B cell (primary cell): Measurements from ENCODE around the gene AMPD2. TPM values are rescaled to one million over a fixed set of nuclear protein-coding genes. Genes with fewer than 3 reads are reported as not detected.
A peak's percentile ranks its signal among the peaks of the same experiment; 100 is the strongest.

Experiments used
- ATAC-seq: fragments of 200-7000 bp; cut with Tn5 transposase; one replicate; pipeline ENCODE4 v1.10.0; 2021; ENCODE audit warnings: low read depth, mild to moderate bottlenecking, moderate number of reproducible peaks, moderate library complexity
- CTCF ChIA-PET: fragments of 350-600 bp; sonication (Branson Sonifier 250); formaldehyde crosslinking; loops from one replicate; lab custom pipeline; 2021; ENCODE audit warnings: antibody characterized with exemption, inconsistent platforms; lab: Charles Lee
- POLR2A ChIA-PET: fragments of 350-600 bp; sonication (Branson Sonifier 250); formaldehyde crosslinking; loops from one replicate; lab custom pipeline; 2021; ENCODE audit warnings: antibody characterized with exemption; lab: Charles Lee
- DNase-seq: peaks from one replicate; pipeline ENCODE4 v3.0.0; 2013
- H2AFZ ChIP-seq: 2 replicates; pipeline ENCODE4 v1.6.1; 2012; ENCODE audit warnings: mild to moderate bottlenecking, low read depth, low read length; ENCODE audit not compliant: insufficient read depth, poor library complexity, severe bottlenecking
- H3K27ac ChIP-seq, 2 donors: 1 replicate in 1 of 2; 2 replicates in 1 of 2; pipeline ENCODE4 v1.5.1; 2012 to 2013; ENCODE audit warnings: low read length in 2 of 2, mild to moderate bottlenecking in 2 of 2, moderate library complexity in 1 of 2
- H3K27me3 ChIP-seq, 4 experiments: fragments of 200-600 bp in 1 of 4; sonication (generic) in 1 of 4; replicated peaks in 1 of 4; 1 replicate in 2 of 4; 2 replicates in 2 of 4; pipeline versions ENCODE4 v1.6.1 to v1.7.0; 2013 to 2016; ENCODE audit warnings: low read length in 3 of 4, mild to moderate bottlenecking in 2 of 4, mixed read lengths in 1 of 4, moderate library complexity in 1 of 4; ENCODE audit not compliant: insufficient read depth in 4 of 4, control insufficient read depth in 3 of 4; ENCODE audit errors: control extremely low read depth in 1 of 4
- H3K36me3 ChIP-seq, 2 experiments: replicated peaks in 1 of 2; 1 replicate in 1 of 2; 2 replicates in 1 of 2; pipeline versions ENCODE4 v1.6.1 to v1.7.1; 2013; ENCODE audit warnings: low read length in 1 of 2; ENCODE audit not compliant: insufficient read depth in 2 of 2, control insufficient read depth in 1 of 2; ENCODE audit errors: control extremely low read depth in 1 of 2, extremely low read depth in 1 of 2
- H3K4me1 ChIP-seq, 2 donors: fragments of 200-600 bp in 1 of 2; sonication (generic) in 1 of 2; 1 replicate in 1 of 2; 2 replicates in 1 of 2; pipeline versions ENCODE4 v1.5.1 to v1.6.1; 2013 to 2017; ENCODE audit warnings: low read length in 2 of 2; ENCODE audit not compliant: control insufficient read depth in 2 of 2, insufficient read depth in 2 of 2
- H3K4me2 ChIP-seq: replicated peaks from 2 replicates; pipeline ENCODE3; 2012; ENCODE audit warnings: mild to moderate bottlenecking, low read depth, low read length; ENCODE audit not compliant: poor library complexity, severe bottlenecking
- H3K4me3 ChIP-seq, 5 experiments: fragments of 200-600 bp in 1 of 5; sonication (generic) in 1 of 5; 1 replicate in 3 of 5; 2 replicates in 2 of 5; pipeline versions ENCODE4 v1.5.1 to v1.7.0; 2011 to 2016; ENCODE audit warnings: low read length in 4 of 5, mild to moderate bottlenecking in 4 of 5, low read depth in 2 of 5, control low read depth in 1 of 5, moderate library complexity in 1 of 5; ENCODE audit not compliant: insufficient read depth in 1 of 5; ENCODE audit errors: control extremely low read depth in 1 of 5, extremely low read depth in 1 of 5
- H3K79me2 ChIP-seq: fragments of 200-600 bp; sonication (generic); one replicate; pipeline ENCODE4 v1.6.0; 2016; ENCODE audit warnings: low read length; ENCODE audit not compliant: control insufficient read depth, insufficient read depth
- H3K9ac ChIP-seq: fragments of 200-600 bp; sonication (generic); 2 replicates; pipeline ENCODE4 v1.6.1; 2017; ENCODE audit warnings: mild to moderate bottlenecking, low read length, moderate library complexity
- H3K9me3 ChIP-seq, 3 donors: one replicate each; pipeline versions ENCODE4 v1.6.1 to v1.7.1; 2013; ENCODE audit warnings: low read length in 2 of 3; ENCODE audit not compliant: control insufficient read depth in 2 of 3, insufficient read depth in 1 of 3; ENCODE audit errors: control extremely low read depth in 1 of 3
- H4K20me1 ChIP-seq: 2 replicates; pipeline ENCODE4 v1.6.0; 2012; ENCODE audit warnings: mild to moderate bottlenecking, low read length; ENCODE audit not compliant: insufficient read depth, control insufficient read depth, poor library complexity, severe bottlenecking
- H3K27ac Mint-ChIP-seq: one replicate; pipeline ENCODE4 v1.8.0; 2021; ENCODE audit warnings: mixed read lengths
- H3K27me3 Mint-ChIP-seq: one replicate; pipeline ENCODE4 v1.8.0; 2021; ENCODE audit warnings: mixed read lengths
- H3K4me1 Mint-ChIP-seq: one replicate; pipeline ENCODE4 v1.8.0; 2021; ENCODE audit warnings: mixed read lengths
- H3K4me3 Mint-ChIP-seq: one replicate; pipeline ENCODE4 v1.8.0; 2021; ENCODE audit warnings: mixed read lengths
- H3K9me3 Mint-ChIP-seq: one replicate; pipeline ENCODE4 v1.8.0; 2022; ENCODE audit warnings: mixed read lengths; ENCODE audit not compliant: insufficient read depth
- CTCF ChIP-seq: fragments of 200-600 bp; IDR thresholded peaks from one replicate; pipeline ENCODE4 v1.8.0; 2022; ENCODE audit warnings: antibody characterized with exemption, mild to moderate bottlenecking
- EZH2 ChIP-seq: IDR thresholded peaks from 2 replicates; pipeline ENCODE4 v1.6.1; 2012; ENCODE audit warnings: borderline replicate concordance, low read depth, mild to moderate bottlenecking, moderate library complexity, low read length; ENCODE audit not compliant: insufficient read depth, poor library complexity, severe bottlenecking
- WGBS: methylation state at CpG from one replicate; pipeline ENCODE4 v1.1.5; 2013; ENCODE audit warnings: missing lambda C conversion rate; ENCODE audit not compliant: insufficient coverage; 5-methylcytosine and 5-hydroxymethylcytosine counted together
- intact Hi-C: fragments of 100-400 bp; cut with micrococcal nuclease; formaldehyde crosslinking; loops from one replicate; pipeline ENCODE4 v1.10.0; 2022
- polyA plus RNA-seq: library from polyadenylated mRNA; depleted of rRNA; stranded (reverse); fragments of >200 nt; gene quantifications from 2 replicates; pipeline ENCODE4 v1.2.3, GENCODE V29; 2012
- total RNA-seq, 2 donors: library from RNA; stranded (reverse); fragments of 120-200 nt in 1 of 2; gene quantifications; 1 replicate in 1 of 2; 2 replicates in 1 of 2; pipeline versions ENCODE4 v1.2.3 to v1.2.4, GENCODE V29; 2013 to 2022

Gene AMPD2
- total and polyA plus RNA-seq, 2 donors (not counting 1 experiment from before 2014, with no cell fraction given) = 104 to 121 TPM

GRCh38 chr1:109657395-109657794, 37.8 kb downstream of the AMPD2 start:
- CTCF ChIA-PET = interaction anchor here (1.0 to 5.8 kb wide), 3 partner anchors 16 to 327 kb away, joined by 3 to 42 read pairs (median 18); partner anchors contain the start of gene AHCYL1
- WGBS = 100% methylated on average over 3 of the region's 4 CpGs

More at GRCh38 chr1:109657395-109657794, 37.8 kb downstream of the AMPD2 start:
- DNase-seq (no peak), ATAC-seq (no peak)
- H2AFZ ChIP-seq = no peak overlapping the region
- peaks cover 23% of the 10 kb centered on the region for H3K4me1 Mint-ChIP-seq
- H3K27me3 Mint-ChIP-seq = peaks cover 7% of the 10 kb centered on the region
- no peaks in the 10 kb centered on the region for H4K20me1 ChIP-seq
- H3K36me3 ChIP-seq = peaks cover 0 to 16% of the 10 kb centered on the region in 2 experiments
- H3K4me2 ChIP-seq = no peak overlapping the region
- no peak overlapping the region for H3K9ac ChIP-seq
- TF ChIP-seq CTCF = no peak
- TF ChIP-seq EZH2 = no peak
- no peak overlapping the region for H3K27ac ChIP-seq
- intact Hi-C loops = loop anchor here (2.0 to 10.0 kb wide), 2 partner anchors 109 to 173 kb away; partner anchors contain the start of genes ATXN7L2 and GNAI3
- peak overlapping the region; percentile 55 for H3K4me3 Mint-ChIP-seq
- no peak overlapping the region for H3K27ac Mint-ChIP-seq
- no peaks in the 10 kb centered on the region for H3K79me2 ChIP-seq
- H3K27me3 ChIP-seq = no peaks in the 10 kb centered on the region
- peaks cover 11 to 17% of the 10 kb centered on the region in 2 donors for H3K4me1 ChIP-seq
- H3K4me3 ChIP-seq = no peak overlapping the region
- POLR2A ChIA-PET = interaction anchor here (1.0 kb wide), 1 partner anchor 11 kb away, joined by 3 read pairs; no protein-coding TSS in a partner anchor
- no peaks in the 10 kb centered on the region for H3K9me3 Mint-ChIP-seq
- H3K9me3 ChIP-seq = no peaks in the 10 kb centered on the region
